Stimulated activated CD4-positive, alpha-beta T cell treated with anti-CD3 and anti-CD28 coated beads, Interleukin-2, amount 100 ng/mL, for 4 hours (primary cell): ENCODE data around the gene CYP4F12.
"Not testable (repeated sequence)": the region's sequence is repeated elsewhere in the genome, so short reads cannot be mapped to it uniquely, and the experiment has no call there.

Experiments
- DNase-seq: peaks from one replicate; pipeline ENCODE4 v3.0.0-alpha.2; 2020; ENCODE audit warnings: low read depth

The CYP4F12 gene

GRCh38 chr19:15649526-15649925 lies 23.4 kb upstream of the CYP4F12 start:
- no peak for DNase-seq

- DNase-seq: not testable (repeated sequence)
Measured at GRCh38 chr19:15650123-15650522, 22.8 kb upstream of the CYP4F12 start.

GRCh38 chr19:15651791-15652190 lies 21.1 kb upstream of the CYP4F12 start:
- no peak for DNase-seq

GRCh38 chr19:15652559-15653278 lies 20.2 kb upstream of the CYP4F12 start:
- DNase-seq: no peak

- DNase-seq: no peak
Measured at GRCh38 chr19:15656467-15656866, 16.4 kb upstream of the CYP4F12 start.

GRCh38 chr19:15663247-15663646 lies 9.6 kb upstream of the CYP4F12 start:
- DNase-seq: no peak

GRCh38 chr19:15666186-15666585 lies 6.7 kb upstream of the CYP4F12 start:
- DNase-seq: no peak

- DNase-seq: no peak
Measured at GRCh38 chr19:15666883-15667282, 6.0 kb upstream of the CYP4F12 start.

GRCh38 chr19:15669440-15669839 lies 3.4 kb upstream of the CYP4F12 start:
- no peak for DNase-seq

- no peak for DNase-seq
Measured at GRCh38 chr19:15669891-15670290, 3.0 kb upstream of the CYP4F12 start.

- no peak for DNase-seq
Measured at GRCh38 chr19:15671237-15671821, 1.6 kb upstream of the CYP4F12 start.

GRCh38 chr19:15671891-15672579 lies 852 bp upstream of the CYP4F12 start:
- DNase-seq: no peak

- DNase-seq: no peak
Measured at GRCh38 chr19:15673176-15673654, 328 bp downstream of the CYP4F12 start.

GRCh38 chr19:15675560-15675959 lies 2.7 kb downstream of the CYP4F12 start:
- no peak for DNase-seq

GRCh38 chr19:15679089-15679488 lies 6.2 kb downstream of the CYP4F12 start:
- DNase-seq: no peak

- DNase-seq: not testable (repeated sequence)
Measured at GRCh38 chr19:15679865-15680264, 7.0 kb downstream of the CYP4F12 start.

- no peak for DNase-seq
Measured at GRCh38 chr19:15680478-15681322, 7.8 kb downstream of the CYP4F12 start.

GRCh38 chr19:15683411-15683810 lies 10.5 kb downstream of the CYP4F12 start:
- DNase-seq: no peak

GRCh38 chr19:15684828-15685227 lies 11.9 kb downstream of the CYP4F12 start:
- DNase-seq: no peak

GRCh38 chr19:15696654-15697194 lies 23.8 kb downstream of the CYP4F12 start:
- no peak for DNase-seq

GRCh38 chr19:15701757-15702533 lies 29.1 kb downstream of the CYP4F12 start:
- DNase-seq: no peak
